HL-60 (cell line): ENCODE results near the gene CTNNA1.

Experiments used
- DNase-seq, 2 experiments: peaks; one replicate each; pipeline ENCODE4 v3.0.0-alpha.2; 2010 to 2020; ENCODE audit warnings: low read depth in 1 of 2, low spot score in 1 of 2
- H3K27ac ChIP-seq: fragments of 250-450 bp; sonication (Bioruptor Pico); replicated peaks from 2 replicates; pipeline ENCODE4 v1.5.1; 2020; ENCODE audit warnings: mild to moderate bottlenecking, moderate library complexity
- H3K27me3 ChIP-seq: fragments of 250-450 bp; sonication (Bioruptor Pico); 2 replicates; pipeline ENCODE4 v1.5.1; 2021; ENCODE audit warnings: mild to moderate bottlenecking, moderate library complexity; ENCODE audit not compliant: insufficient read depth, poor library complexity, severe bottlenecking
- H3K4me3 ChIP-seq: replicated peaks from 2 replicates; pipeline ENCODE4 v1.5.1; 2011; ENCODE audit warnings: mild to moderate bottlenecking, control low read depth, low read length; ENCODE audit not compliant: insufficient read depth
- GABPA ChIP-seq: IDR thresholded peaks from 2 replicates; pipeline ENCODE4 v1.6.1; 2012; ENCODE audit warnings: low read depth
- POLR2AphosphoS5 ChIP-seq: IDR thresholded peaks from 2 replicates; pipeline ENCODE4 v1.6.1; 2012; ENCODE audit warnings: low read depth
- SPI1 ChIP-seq: IDR thresholded peaks from 2 replicates; pipeline ENCODE4 v1.6.1; 2012; ENCODE audit warnings: low read depth, mild to moderate bottlenecking, borderline replicate concordance
- TF ChIP-seq, protein P1 (sequence below): IDR thresholded peaks from one replicate; pipeline ENCODE4 v1.5.1; 2011; ENCODE audit warnings: low read length, control low read depth, inconsistent platforms; ENCODE audit not compliant: insufficient read depth
- TF ChIP-seq, protein P2 (sequence below): IDR thresholded peaks from 2 replicates; pipeline ENCODE4 v1.6.1; 2012; ENCODE audit warnings: low read depth; ENCODE audit not compliant: insufficient replicate concordance

The CTNNA1 gene

GRCh38 chr5:138721979-138722378 lies 31.2 kb upstream of the CTNNA1 start:
- H3K27ac ChIP-seq: no peak overlapping the region
- no peak overlapping the region for H3K4me3 ChIP-seq
- DNase-seq: no peak
- no peaks in the 10 kb centered on the region for H3K27me3 ChIP-seq
- no peak for TF ChIP-seq SPI1
- TF ChIP-seq, protein P1, sequence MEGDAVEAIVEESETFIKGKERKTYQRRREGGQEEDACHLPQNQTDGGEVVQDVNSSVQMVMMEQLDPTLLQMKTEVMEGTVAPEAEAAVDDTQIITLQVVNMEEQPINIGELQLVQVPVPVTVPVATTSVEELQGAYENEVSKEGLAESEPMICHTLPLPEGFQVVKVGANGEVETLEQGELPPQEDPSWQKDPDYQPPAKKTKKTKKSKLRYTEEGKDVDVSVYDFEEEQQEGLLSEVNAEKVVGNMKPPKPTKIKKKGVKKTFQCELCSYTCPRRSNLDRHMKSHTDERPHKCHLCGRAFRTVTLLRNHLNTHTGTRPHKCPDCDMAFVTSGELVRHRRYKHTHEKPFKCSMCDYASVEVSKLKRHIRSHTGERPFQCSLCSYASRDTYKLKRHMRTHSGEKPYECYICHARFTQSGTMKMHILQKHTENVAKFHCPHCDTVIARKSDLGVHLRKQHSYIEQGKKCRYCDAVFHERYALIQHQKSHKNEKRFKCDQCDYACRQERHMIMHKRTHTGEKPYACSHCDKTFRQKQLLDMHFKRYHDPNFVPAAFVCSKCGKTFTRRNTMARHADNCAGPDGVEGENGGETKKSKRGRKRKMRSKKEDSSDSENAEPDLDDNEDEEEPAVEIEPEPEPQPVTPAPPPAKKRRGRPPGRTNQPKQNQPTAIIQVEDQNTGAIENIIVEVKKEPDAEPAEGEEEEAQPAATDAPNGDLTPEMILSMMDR: no peak
- no peak for TF ChIP-seq POLR2AphosphoS5
- no peak for TF ChIP-seq GABPA
- TF ChIP-seq, protein P2, sequence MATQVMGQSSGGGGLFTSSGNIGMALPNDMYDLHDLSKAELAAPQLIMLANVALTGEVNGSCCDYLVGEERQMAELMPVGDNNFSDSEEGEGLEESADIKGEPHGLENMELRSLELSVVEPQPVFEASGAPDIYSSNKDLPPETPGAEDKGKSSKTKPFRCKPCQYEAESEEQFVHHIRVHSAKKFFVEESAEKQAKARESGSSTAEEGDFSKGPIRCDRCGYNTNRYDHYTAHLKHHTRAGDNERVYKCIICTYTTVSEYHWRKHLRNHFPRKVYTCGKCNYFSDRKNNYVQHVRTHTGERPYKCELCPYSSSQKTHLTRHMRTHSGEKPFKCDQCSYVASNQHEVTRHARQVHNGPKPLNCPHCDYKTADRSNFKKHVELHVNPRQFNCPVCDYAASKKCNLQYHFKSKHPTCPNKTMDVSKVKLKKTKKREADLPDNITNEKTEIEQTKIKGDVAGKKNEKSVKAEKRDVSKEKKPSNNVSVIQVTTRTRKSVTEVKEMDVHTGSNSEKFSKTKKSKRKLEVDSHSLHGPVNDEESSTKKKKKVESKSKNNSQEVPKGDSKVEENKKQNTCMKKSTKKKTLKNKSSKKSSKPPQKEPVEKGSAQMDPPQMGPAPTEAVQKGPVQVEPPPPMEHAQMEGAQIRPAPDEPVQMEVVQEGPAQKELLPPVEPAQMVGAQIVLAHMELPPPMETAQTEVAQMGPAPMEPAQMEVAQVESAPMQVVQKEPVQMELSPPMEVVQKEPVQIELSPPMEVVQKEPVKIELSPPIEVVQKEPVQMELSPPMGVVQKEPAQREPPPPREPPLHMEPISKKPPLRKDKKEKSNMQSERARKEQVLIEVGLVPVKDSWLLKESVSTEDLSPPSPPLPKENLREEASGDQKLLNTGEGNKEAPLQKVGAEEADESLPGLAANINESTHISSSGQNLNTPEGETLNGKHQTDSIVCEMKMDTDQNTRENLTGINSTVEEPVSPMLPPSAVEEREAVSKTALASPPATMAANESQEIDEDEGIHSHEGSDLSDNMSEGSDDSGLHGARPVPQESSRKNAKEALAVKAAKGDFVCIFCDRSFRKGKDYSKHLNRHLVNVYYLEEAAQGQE: no peak

DNA sequence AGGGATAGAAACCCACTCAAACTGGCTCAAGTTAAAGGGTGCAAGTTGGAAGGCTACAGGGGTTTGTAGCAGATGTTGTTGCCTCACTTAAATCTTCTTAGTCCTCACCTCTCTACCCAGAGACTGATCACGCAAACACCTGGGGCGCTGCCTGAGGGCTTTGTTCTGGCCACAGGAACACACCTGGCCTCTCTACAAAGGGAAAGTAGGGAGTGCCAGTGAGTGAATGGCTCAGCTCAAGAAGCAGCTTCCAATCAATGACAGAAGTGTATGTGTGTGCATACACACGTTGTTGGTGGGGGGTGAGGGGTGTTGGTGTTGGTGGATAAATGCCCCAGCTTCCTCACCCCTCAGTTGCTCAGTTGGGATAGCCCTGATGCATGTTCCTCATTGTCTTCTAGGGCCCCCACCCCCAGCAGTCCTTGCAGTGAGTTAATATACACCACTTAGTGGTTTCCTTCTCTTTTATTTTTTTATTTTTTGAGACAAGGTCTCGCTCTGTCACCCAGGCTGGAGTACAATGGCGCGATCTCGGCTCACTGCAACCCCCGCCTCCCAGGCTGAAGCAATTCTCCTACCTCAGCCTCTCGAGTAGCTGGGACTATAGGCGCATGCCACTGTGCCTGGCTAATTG lies 30.6 kb upstream of the CTNNA1 start:
- H3K27me3 ChIP-seq: no peaks in the 10 kb centered on the region
- no peak for TF ChIP-seq GABPA
- TF ChIP-seq, protein P1: no peak
- TF ChIP-seq POLR2AphosphoS5: no peak
- no peak for TF ChIP-seq SPI1
- TF ChIP-seq, protein P2: no peak
- no peak for DNase-seq
- no peak overlapping the region for H3K27ac ChIP-seq
- H3K4me3 ChIP-seq: no peak overlapping the region

GRCh38 chr5:138724470-138725146 lies 28.6 kb upstream of the CTNNA1 start:
- H3K27me3 ChIP-seq: no peaks in the 10 kb centered on the region
- TF ChIP-seq, protein P2: no peak
- TF ChIP-seq POLR2AphosphoS5 (no peak), SPI1 (no peak), GABPA (no peak)
- TF ChIP-seq, protein P1: no peak
- H3K4me3 ChIP-seq: no peak overlapping the region
- peak in 1 of 2 experiments; percentile 59 for DNase-seq
- H3K27ac ChIP-seq: no peak overlapping the region
